T-helper 1 cell treated with Interleukin-12 subunit alpha and Interleukin-12 subunit beta and Interleukin-4 antibody, amounts not matched to agents 30 μg/mL and 1 μg/mL, for 36 hours (primary cell): ENCODE measurements around the gene OSER1.
"Not testable (repeated sequence)": the region's sequence is repeated elsewhere in the genome, so short reads cannot be mapped to it uniquely, and the experiment has no call there.

Source experiments
- H3K27ac Mint-ChIP-seq: one replicate; pipeline ENCODE4 v1.8.0; 2021; ENCODE audit warnings: mild to moderate bottlenecking, mixed read lengths
- H3K27me3 Mint-ChIP-seq: one replicate; pipeline ENCODE4 v1.8.0; 2021; ENCODE audit warnings: low read depth, mixed read lengths
- H3K36me3 Mint-ChIP-seq: one replicate; pipeline ENCODE4 v1.8.0; 2021; ENCODE audit warnings: low read depth, mixed read lengths
- H3K4me1 Mint-ChIP-seq: one replicate; pipeline ENCODE4 v1.8.0; 2021; ENCODE audit warnings: low read depth, mixed read lengths
- H3K4me3 Mint-ChIP-seq: one replicate; pipeline ENCODE4 v1.8.0; 2021; ENCODE audit warnings: mild to moderate bottlenecking, moderate library complexity, mixed read lengths
- H3K9me3 Mint-ChIP-seq: one replicate; pipeline ENCODE4 v1.8.0; 2021; ENCODE audit warnings: mixed read lengths

Gene OSER1

GRCh38 chr20:44210406-44211176 lies at the start of gene OSER1:
Gene OSER1, minus strand, starts transcription at chr20:44210771. Its CDS starts 3,814 bp downstream, at chr20:44206957.
- Mint-ChIP-seq H3K4me1 (peaks cover 51% of the 10 kb centered on the region), H3K27ac (peak within 1 kb of the TSS; percentile 85), H3K9me3 (no peaks in the 10 kb centered on the region), H3K36me3 (peaks cover 19% of the 10 kb centered on the region), H3K4me3 (peak within 1 kb of the TSS; percentile 99), H3K27me3 (no peaks in the 10 kb centered on the region)

GRCh38 chr20:44258226-44258890 lies 47.8 kb upstream of the OSER1 start:
- Mint-ChIP-seq H3K4me3 (no peak overlapping the region), H3K36me3 (no peaks in the 10 kb centered on the region), H3K27ac (no peak overlapping the region), H3K27me3 (no peaks in the 10 kb centered on the region), H3K9me3 (no peaks in the 10 kb centered on the region), H3K4me1 (no peaks in the 10 kb centered on the region)

- H3K27ac Mint-ChIP-seq, result no peak overlapping the region
- H3K4me3 Mint-ChIP-seq, result no peak overlapping the region
- no peaks in the 10 kb centered on the region for H3K27me3 Mint-ChIP-seq
- no peaks in the 10 kb centered on the region for H3K4me1 Mint-ChIP-seq
- no peaks in the 10 kb centered on the region for H3K9me3 Mint-ChIP-seq
- no peaks in the 10 kb centered on the region for H3K36me3 Mint-ChIP-seq
These were observed 46.4 kb upstream of the OSER1 start for GRCh38 chr20:44256961-44257360.

- Mint-ChIP-seq H3K4me3 (no peak overlapping the region), H3K36me3 (no peaks in the 10 kb centered on the region), H3K27ac (no peak overlapping the region), H3K27me3 (no peaks in the 10 kb centered on the region), H3K4me1 (no peaks in the 10 kb centered on the region), H3K9me3 (no peaks in the 10 kb centered on the region)
These were observed 45.4 kb upstream of the OSER1 start for GRCh38 chr20:44255942-44256341.

GRCh38 chr20:44254073-44254472 lies 43.5 kb upstream of the OSER1 start:
- Mint-ChIP-seq H3K9me3 (no peaks in the 10 kb centered on the region), H3K27ac (no peak overlapping the region), H3K27me3 (peaks cover 1% of the 10 kb centered on the region), H3K36me3 (no peaks in the 10 kb centered on the region), H3K4me3 (no peak overlapping the region), H3K4me1 (no peaks in the 10 kb centered on the region)

- Mint-ChIP-seq H3K36me3 (no peaks in the 10 kb centered on the region), H3K4me1 (no peaks in the 10 kb centered on the region), H3K27ac (no peak overlapping the region)
These were observed 43.0 kb upstream of the OSER1 start for GRCh38 chr20:44253528-44253927.

GRCh38 chr20:44251284-44251683 lies 40.7 kb upstream of the OSER1 start:
- H3K4me3 Mint-ChIP-seq, result no peak overlapping the region
- H3K4me1 Mint-ChIP-seq, result no peaks in the 10 kb centered on the region
- no peaks in the 10 kb centered on the region for H3K36me3 Mint-ChIP-seq
- H3K27ac Mint-ChIP-seq, result no peak overlapping the region
- no peaks in the 10 kb centered on the region for H3K9me3 Mint-ChIP-seq
- peaks cover 20% of the 10 kb centered on the region for H3K27me3 Mint-ChIP-seq

More at GRCh38 chr20:44253528-44253927, 43.0 kb upstream of the OSER1 start:
- Mint-ChIP-seq H3K4me3 (no peak overlapping the region), H3K9me3 (no peaks in the 10 kb centered on the region), H3K27me3 (peaks cover 6% of the 10 kb centered on the region)

GRCh38 chr20:44248410-44248759 lies 37.8 kb upstream of the OSER1 start:
- no peaks in the 10 kb centered on the region for H3K4me1 Mint-ChIP-seq
- peaks cover 40% of the 10 kb centered on the region for H3K27me3 Mint-ChIP-seq
- H3K36me3 Mint-ChIP-seq, result no peaks in the 10 kb centered on the region
- no peak overlapping the region for H3K4me3 Mint-ChIP-seq
- H3K9me3 Mint-ChIP-seq, result no peaks in the 10 kb centered on the region
- H3K27ac Mint-ChIP-seq, result no peak overlapping the region

- H3K9me3 Mint-ChIP-seq, result no peaks in the 10 kb centered on the region
- H3K4me3 Mint-ChIP-seq, result no peak overlapping the region
- H3K36me3 Mint-ChIP-seq, result no peaks in the 10 kb centered on the region
- H3K27ac Mint-ChIP-seq, result no peak overlapping the region
- peaks cover 40% of the 10 kb centered on the region for H3K27me3 Mint-ChIP-seq
- H3K4me1 Mint-ChIP-seq, result no peaks in the 10 kb centered on the region
These were observed 37.2 kb upstream of the OSER1 start for GRCh38 chr20:44247586-44248409.

GRCh38 chr20:44247131-44247571 lies 36.6 kb upstream of the OSER1 start, which contains the start of gene GDAP1L1:
Gene GDAP1L1, plus strand, starts transcription at chr20:44247308. Its CDS starts 27 bp downstream, at chr20:44247335.
- no peaks in the 10 kb centered on the region for H3K36me3 Mint-ChIP-seq
- peaks cover 40% of the 10 kb centered on the region for H3K27me3 Mint-ChIP-seq
- no peak within 1 kb of the TSS for H3K4me3 Mint-ChIP-seq
- no peaks in the 10 kb centered on the region for H3K9me3 Mint-ChIP-seq
- no peak within 1 kb of the TSS for H3K27ac Mint-ChIP-seq
- no peaks in the 10 kb centered on the region for H3K4me1 Mint-ChIP-seq

- Mint-ChIP-seq H3K4me3 (no peak overlapping the region), H3K9me3 (no peaks in the 10 kb centered on the region), H3K4me1 (no peaks in the 10 kb centered on the region), H3K27ac (no peak overlapping the region), H3K27me3 (peaks cover 40% of the 10 kb centered on the region), H3K36me3 (no peaks in the 10 kb centered on the region)
These were observed 35.4 kb upstream of the OSER1 start for GRCh38 chr20:44245977-44246376.

- H3K4me3 Mint-ChIP-seq, result no peak overlapping the region
- no peaks in the 10 kb centered on the region for H3K4me1 Mint-ChIP-seq
- no peaks in the 10 kb centered on the region for H3K9me3 Mint-ChIP-seq
- no peak overlapping the region for H3K27ac Mint-ChIP-seq
- no peaks in the 10 kb centered on the region for H3K36me3 Mint-ChIP-seq
- peaks cover 24% of the 10 kb centered on the region for H3K27me3 Mint-ChIP-seq
These were observed 31.2 kb upstream of the OSER1 start for GRCh38 chr20:44241796-44242195.

- H3K4me1 Mint-ChIP-seq, H3K4me3 Mint-ChIP-seq, H3K27ac Mint-ChIP-seq, H3K27me3 Mint-ChIP-seq, H3K36me3 Mint-ChIP-seq, H3K9me3 Mint-ChIP-seq: not testable (repeated sequence)
These were observed 26.3 kb upstream of the OSER1 start for GRCh38 chr20:44236840-44237239.

- Mint-ChIP-seq H3K4me3 (no peak overlapping the region), H3K27me3 (no peaks in the 10 kb centered on the region), H3K27ac (no peak overlapping the region), H3K9me3 (no peaks in the 10 kb centered on the region), H3K36me3 (no peaks in the 10 kb centered on the region), H3K4me1 (no peaks in the 10 kb centered on the region)
These were observed 25.1 kb upstream of the OSER1 start for GRCh38 chr20:44235702-44236101.
